K562 treated with DMSO at 1 percent for 12 hours (cell line): ENCODE data around the gene ARAP2. TPM values are rescaled to one million over a fixed set of nuclear protein-coding genes. Genes with fewer than 3 reads are reported as not detected.

Source experiments
- total RNA-seq: library from RNA; unstranded; fragments of 300-600 nt; gene quantifications from 2 replicates; pipeline ENCODE4 v1.2.3, GENCODE V29; 2022; ENCODE audit not compliant: insufficient read depth

ARAP2 gene, protein sequence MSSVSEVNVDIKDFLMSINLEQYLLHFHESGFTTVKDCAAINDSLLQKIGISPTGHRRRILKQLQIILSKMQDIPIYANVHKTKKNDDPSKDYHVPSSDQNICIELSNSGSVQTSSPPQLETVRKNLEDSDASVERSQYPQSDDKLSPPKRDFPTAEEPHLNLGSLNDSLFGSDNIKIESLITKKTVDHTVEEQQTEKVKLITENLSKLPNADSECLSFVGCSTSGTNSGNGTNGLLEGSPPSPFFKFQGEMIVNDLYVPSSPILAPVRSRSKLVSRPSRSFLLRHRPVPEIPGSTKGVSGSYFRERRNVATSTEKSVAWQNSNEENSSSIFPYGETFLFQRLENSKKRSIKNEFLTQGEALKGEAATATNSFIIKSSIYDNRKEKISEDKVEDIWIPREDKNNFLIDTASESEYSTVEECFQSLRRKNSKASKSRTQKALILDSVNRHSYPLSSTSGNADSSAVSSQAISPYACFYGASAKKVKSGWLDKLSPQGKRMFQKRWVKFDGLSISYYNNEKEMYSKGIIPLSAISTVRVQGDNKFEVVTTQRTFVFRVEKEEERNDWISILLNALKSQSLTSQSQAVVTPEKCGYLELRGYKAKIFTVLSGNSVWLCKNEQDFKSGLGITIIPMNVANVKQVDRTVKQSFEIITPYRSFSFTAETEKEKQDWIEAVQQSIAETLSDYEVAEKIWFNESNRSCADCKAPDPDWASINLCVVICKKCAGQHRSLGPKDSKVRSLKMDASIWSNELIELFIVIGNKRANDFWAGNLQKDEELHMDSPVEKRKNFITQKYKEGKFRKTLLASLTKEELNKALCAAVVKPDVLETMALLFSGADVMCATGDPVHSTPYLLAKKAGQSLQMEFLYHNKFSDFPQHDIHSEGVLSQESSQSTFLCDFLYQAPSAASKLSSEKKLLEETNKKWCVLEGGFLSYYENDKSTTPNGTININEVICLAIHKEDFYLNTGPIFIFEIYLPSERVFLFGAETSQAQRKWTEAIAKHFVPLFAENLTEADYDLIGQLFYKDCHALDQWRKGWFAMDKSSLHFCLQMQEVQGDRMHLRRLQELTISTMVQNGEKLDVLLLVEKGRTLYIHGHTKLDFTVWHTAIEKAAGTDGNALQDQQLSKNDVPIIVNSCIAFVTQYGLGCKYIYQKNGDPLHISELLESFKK (N-terminal part only)
- not detected in 2 replicates for total RNA-seq

DNA sequence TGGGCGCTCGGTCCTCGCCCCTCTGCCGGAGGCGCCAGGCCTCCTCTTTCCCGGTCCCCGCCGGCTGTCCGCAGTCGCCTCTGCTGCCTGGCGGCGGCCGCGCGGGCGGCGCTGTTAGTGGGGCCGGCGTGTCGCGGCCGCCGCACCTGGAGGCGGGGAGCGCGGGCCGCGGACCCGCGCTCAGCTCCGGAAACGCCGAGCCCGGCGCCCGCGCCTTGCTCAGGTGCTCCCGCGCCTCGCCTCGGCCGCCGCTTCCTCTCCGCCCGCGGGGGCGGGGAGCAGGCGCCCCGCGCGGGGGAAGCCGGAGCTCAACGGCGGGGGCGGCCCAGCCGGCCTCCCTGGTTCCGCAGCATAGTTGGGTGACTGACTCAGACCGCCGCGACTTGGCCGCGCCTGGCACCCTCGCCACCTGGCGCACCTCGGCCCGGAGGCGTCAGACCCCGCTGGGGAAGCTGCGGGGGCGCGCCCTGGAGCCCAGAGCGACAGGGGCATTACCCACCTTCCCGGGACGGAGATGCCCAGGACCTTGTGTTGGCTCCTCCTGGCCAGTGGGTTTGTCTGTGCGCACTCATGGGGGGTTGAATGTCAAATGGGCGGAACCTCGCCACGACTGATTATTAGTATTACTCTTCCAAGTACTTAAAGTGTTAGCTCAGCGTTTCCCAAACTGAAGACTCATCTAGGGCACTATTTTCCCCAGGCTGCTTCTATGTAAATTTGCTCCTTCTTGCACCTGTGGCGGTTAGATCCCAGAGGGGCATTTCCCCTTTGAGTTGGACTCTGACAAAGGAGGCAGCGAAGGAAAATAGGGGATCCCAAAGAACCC lies at the start of gene ARAP2:
Gene ARAP2, minus strand, starts transcription at position 258 of the 826 bp plus-strand sequence. CDS start 15,028 bp downstream, outside the sequence.

DNA sequence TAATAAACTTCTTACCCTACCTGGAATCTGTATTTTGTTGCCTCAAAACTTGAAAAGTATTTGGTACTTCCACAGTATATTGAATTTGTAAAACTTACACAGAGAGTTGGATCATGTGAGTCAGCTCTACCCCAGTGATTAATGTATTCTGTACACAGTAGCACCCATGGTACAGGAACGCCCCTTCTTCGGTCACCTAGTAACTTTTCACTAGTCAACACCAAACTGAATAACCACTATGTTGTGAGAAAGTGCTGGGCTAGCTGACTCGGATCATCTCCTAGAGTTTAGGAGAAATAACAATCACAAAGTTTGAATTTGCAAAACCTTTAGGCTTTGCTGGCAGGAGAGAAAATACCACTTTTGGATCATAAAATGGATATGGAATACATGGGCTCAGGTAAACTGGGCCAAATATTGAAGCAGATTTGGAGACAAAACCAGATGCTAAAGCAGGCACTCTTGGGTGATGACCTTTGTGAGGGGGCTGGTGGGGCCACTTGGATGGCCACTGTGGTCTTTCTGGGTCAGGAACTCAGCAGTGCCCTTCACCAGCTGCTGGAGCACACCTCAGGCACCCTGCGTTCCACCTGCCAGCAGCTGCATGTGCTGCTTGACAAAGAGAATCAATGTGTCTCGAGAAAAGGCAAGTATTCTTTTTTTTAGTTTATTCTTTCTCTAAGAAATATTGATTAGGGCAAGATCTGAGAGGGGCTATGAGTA lies 37.2 kb upstream of the ARAP2 start, which contains the start of gene DTHD1:
Gene DTHD1, plus strand, starts transcription at position 233 of the 723 bp plus-strand sequence. Its CDS starts 143 bp downstream, at position 376.

Other genes with a start within 250 kb of the ARAP2 start
- gene DTHD1, start 37.1 kb upstream of the ARAP2 start, total RNA-seq: not detected in 2 replicates